Fibroblast of peridontal ligament (primary cell): Measurements from ENCODE around the gene OSTF1.

ENCODE experiments used
- DNase-seq: peaks from one replicate; pipeline ENCODE4 v3.0.0-alpha.2; 2010; ENCODE audit errors: extremely low read depth

The OSTF1 gene

GRCh38 chr9:75085640-75086039 lies 2.7 kb upstream of the OSTF1 start:
- DNase-seq, result no peak

GRCh38 chr9:75086541-75087288 lies 1.6 kb upstream of the OSTF1 start:
- DNase-seq, result peak; percentile 30

DNA sequence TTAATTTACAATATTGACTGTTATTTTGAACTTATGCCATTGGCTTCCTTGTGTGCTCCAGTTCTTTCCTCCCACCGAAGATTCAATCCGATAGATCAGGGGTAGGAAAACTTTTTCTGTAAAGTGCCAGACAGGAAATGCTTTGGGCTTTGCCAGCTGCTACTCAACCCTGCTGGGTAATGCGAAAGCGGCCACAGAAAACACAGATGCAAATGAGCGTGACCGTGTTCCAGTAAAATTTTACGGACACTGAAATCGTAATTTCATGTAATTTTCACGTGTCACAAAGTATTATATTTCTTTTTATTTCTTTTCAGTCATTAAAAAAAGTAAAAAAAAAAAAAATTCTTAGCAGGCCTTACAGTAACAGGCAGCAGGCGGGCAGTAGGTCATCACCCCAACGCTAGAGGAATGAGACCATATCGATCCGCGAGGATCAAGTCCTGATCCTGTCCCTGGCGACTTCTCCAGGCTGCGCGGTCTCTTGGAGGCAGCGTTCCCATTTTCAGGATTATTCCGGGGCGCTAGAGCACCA lies 958 bp upstream of the OSTF1 start:
- DNase-seq, result peak; percentile 59

DNA sequence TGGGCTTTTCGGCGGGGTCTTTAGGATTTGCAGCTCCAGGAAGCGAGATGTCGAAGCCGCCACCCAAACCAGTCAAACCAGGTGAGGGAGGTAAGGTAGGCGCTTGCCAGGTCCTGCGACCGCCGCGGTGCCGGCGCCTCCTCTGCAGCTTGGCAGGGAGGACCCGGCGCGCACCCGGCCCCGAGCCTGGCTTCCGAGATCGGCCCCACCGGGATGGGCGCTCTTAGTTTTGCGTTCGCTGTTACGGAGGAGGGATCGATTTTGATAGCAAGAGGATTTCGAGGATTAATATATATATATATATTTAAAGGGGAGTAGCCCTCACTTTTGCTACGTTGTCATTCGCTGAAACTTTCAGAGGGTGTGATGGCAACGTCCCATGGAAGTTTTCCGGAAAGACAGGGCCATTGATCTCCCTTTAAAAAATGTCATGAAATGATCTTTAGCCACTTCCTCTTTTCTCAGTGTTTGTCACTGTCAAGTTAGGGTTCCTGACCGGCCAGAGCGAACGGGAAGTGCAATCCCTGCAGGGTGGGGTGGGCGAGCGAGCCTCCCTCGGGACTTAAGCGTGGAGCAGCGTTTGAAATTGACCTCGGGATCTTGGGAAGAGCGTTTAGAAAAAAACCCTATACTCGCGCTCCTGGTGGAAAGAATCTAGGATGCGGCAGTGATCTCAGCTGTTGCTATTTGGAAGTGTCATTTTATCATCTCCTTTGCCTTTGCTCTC lies 495 bp downstream of the OSTF1 start:
- peak; percentile 77 for DNase-seq

GRCh38 chr9:75089373-75089766 lies 1.1 kb downstream of the OSTF1 start:
- peak; percentile 18 for DNase-seq

- no peak for DNase-seq
Observed at GRCh38 chr9:75090579-75090978, 2.3 kb downstream of the OSTF1 start.

GRCh38 chr9:75092766-75093165 lies 4.5 kb downstream of the OSTF1 start:
- no peak for DNase-seq

DNA sequence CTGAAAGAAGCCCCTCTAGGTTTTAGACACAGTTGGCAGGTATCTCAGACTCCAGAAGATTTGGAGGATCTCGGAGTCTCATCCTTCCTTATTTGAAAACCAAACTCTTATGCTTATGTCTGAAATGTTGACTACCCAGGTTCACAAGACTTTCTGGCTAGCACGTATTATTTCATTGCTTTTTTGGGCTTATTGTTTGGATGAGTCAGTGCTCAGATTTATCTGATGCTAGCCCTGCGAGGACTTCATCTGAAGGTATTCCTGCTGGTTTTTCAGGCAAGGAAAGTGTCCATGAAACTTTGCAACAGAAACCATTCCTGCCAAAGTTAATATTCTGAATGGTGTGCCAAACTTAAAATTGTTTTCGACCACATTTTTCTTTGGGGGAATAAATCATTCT lies 8.5 kb downstream of the OSTF1 start:
- no peak for DNase-seq

DNA sequence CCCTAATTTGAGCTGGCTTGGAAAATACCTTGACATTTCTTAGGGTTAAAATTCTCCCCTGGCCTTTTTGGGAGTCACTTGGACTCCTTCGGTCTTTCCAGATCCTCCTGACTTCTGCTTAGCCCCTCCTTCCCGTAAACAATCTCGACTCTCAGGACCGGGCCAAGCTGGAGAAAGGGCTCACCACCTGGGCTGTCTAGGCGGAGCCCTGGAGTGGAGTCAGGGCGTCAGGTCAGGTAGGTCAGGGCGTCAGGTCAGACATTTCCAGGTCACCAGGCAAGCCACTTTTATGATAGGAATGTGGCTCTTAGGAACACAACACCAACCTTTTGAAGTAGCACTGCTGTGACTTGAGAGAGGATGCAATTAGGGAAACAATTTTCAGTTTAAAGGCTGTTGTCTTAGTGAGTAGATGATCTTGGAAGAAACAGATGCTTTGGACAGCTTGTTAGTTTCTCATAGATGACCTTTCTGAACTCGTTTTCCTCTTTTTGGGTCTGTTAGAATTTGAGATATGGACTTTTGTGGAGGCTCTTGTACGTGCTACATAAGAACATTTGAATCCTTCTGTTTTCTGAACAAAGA lies 12.8 kb downstream of the OSTF1 start:
- DNase-seq, result no peak

- no peak for DNase-seq
Observed at GRCh38 chr9:75102177-75102790, 14.0 kb downstream of the OSTF1 start.

DNA sequence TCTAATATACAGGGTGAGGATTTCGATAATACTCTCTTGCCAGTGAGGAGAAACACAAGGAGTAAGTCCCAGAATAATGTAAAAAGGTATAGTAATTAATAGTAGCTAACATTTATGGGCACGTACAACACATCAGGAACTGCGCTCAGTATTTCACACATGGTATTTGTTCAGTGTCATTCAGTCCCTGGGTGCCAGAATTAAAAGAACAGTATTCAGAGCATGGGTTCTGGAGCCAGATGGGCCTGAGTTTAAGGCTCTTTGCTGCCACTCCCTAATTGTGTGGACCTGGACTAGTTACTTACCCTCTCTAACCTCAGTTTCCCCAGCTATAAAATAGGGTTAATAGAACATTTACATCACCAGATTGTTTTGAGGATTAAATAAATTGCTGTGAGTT lies 16.3 kb downstream of the OSTF1 start:
- DNase-seq, result no peak

DNA sequence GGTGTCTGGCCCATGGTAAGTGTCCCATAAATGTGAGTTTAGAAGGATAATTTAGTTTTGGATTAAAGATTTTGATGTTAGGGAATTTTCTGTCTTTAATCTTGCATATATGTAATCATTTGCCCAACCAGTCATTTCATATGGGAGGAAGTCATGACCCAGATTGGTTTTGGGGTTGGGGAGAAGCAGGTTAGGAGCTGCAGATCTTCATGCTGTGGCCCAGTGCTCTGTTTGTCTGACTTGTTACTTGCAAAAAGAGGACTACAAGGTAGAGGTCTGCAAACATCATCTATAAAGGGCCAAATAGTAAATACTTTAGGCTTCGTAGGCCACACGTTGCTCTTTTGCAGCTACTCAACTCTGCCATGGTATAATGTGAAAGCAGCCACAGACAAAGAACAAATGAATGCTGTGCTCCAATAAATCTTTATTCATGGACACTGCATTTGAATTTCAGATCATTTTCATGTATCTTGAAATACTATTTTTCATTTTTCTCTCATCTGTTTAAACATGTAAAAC lies 16.8 kb downstream of the OSTF1 start:
- no peak for DNase-seq

DNA sequence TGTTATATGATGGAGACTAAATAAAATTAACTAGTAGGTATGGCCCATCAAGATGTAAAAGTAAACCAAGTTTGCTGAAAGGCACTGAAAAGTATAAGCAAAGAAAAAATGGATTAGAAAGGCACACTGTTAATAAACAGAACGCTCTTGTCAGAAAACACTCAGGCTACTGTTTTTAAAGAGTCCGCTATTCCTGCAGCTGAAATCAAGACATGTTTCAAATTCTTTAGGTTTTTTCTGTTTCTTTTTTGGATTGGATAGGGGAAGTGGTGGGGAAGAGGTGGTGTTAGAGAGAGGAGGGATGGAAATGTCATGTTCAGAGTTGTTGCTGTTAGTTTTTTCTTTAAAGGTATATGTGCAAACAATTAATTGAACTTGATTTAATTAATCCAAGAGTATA lies 17.5 kb downstream of the OSTF1 start:
- DNase-seq, result no peak

DNA sequence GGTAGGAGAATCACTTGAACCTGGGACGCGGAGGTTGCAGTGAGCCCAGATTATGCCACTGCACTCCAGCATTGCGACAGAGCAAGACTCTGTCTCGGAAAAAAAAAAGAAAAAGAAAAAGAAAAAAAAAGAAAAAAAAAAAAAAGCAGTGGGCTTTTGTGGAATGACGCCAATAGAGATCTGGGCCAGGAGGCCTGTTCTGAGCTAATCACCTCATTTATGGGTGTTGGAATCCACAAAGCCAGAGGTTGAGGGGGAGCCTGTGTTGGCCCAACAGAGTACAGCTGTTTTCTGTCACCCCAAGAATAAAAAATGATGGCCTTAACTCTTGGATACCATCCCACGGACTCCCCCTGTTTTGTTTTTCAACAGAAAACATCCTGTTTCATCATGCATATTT lies 18.5 kb downstream of the OSTF1 start:
- DNase-seq, result no peak

DNA sequence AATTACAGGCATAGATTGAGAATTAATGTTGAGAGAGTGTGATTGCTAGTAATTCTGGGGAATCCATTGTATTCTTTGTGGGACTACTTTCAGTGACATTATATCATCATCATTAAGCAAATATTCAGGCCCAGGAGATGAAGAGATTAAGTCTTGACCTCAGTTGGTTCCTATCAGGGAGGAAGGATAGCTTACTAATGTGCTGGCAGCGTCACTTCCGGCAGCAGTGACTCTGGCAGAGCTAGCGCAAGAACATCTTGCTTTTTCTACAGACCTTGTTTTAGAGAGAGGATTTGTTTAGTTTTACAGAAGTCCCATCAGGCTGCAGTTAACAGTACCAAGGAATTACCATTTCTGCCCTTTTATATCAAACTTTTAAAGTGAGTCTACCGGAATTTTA lies 20.3 kb downstream of the OSTF1 start:
- peak; percentile 30 for DNase-seq

DNA sequence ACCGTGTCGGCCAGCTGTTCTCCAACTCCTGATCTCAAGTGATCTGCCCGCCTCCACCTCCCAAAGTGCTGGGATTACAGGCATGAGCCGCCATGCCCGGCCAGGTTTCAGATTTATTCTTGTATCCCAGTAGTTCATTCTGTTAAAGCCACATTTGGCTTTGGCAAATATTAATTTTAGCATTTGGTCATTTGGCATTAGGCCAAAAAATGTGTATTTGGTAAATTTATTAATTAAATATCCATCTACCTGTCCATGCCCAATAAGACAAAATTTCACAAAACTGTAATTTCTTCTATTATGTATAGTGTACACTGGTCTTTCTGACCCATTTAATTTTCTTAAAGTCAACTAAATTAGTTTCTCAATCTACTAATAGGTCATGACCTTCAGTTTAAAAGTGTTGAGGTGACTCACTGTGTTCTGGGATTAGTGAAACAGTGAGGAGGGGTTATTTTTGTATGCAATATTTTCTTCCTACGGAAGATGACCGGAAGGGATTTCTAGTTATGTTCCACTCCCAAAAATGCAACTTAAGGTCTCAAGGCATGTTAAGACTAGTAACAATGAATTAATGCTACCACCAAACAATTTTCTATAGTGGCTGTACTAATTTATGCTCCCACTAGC lies 21.0 kb downstream of the OSTF1 start:
- no peak for DNase-seq

DNA sequence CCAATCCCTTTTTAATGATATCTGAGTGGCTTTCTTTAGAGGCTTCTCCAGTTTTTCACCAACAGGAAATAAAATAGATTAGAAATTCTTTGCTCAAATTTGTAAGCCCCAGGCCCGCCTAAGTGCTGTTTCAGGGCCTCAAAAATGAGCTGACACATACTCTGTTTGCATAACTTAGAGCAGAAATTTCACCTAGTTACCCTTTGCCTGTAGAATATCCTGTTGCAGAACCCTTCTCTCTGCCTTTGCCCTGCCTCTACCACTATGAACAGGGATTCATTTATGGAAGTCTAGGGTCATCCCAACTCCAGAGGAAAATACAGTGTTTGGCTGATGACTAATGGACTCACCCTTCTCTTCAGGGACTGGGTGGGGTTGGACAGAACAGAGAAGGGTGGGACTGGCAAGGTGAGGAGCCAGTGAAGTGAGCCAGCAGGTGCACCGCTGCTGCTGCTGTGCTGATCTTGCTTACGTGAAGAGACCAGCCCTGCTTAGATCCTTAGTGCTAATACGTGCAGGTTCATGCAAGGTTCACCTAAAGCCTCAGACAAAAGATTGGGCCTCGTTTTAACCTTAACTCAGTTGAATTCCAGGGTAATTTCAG lies 22.8 kb downstream of the OSTF1 start:
- no peak for DNase-seq

- DNase-seq, result no peak
Observed at GRCh38 chr9:75112789-75113188, 24.5 kb downstream of the OSTF1 start.

GRCh38 chr9:75116306-75116705 lies 28.0 kb downstream of the OSTF1 start:
- DNase-seq, result no peak

- no peak for DNase-seq
Observed at GRCh38 chr9:75117564-75117963, 29.2 kb downstream of the OSTF1 start.

- no peak for DNase-seq
Observed at GRCh38 chr9:75120686-75121085, 32.4 kb downstream of the OSTF1 start.
